Right atrium auricular region (tissue), 2 donors: ENCODE data around the gene ZBTB16. TPM values are rescaled to one million over a fixed set of nuclear protein-coding genes. Genes with fewer than 3 reads are reported as not detected.

Source experiments
- DNase-seq: peaks from one replicate; pipeline ENCODE4 v3.0.0-alpha.2; 2019; ENCODE audit warnings: low spot score
- H3K27ac ChIP-seq, 2 donors: fragments of 200-600 bp; sonication (generic); 1 replicate in 1 of 2; 2 replicates in 1 of 2; pipeline ENCODE4 v1.5.1; 2016 to 2019
- H3K27me3 ChIP-seq, 2 donors: fragments of 200-600 bp; sonication (generic); one replicate each; pipeline versions ENCODE4 v1.5.1 to v1.6.0; 2017 to 2019
- H3K36me3 ChIP-seq: fragments of 200-600 bp; sonication (generic); one replicate; pipeline ENCODE4 v1.5.1; 2016
- H3K4me1 ChIP-seq, 2 donors: fragments of 200-600 bp; sonication (generic); one replicate each; pipeline versions ENCODE4 v1.5.1 to v1.6.0; 2017 to 2019
- H3K4me3 ChIP-seq, 2 donors: fragments of 200-600 bp; sonication (generic); 1 replicate in 1 of 2; 2 replicates in 1 of 2; pipeline ENCODE4 v1.5.1; 2017 to 2019; ENCODE audit warnings: mild to moderate bottlenecking in 1 of 2, moderate library complexity in 1 of 2
- H3K9me3 ChIP-seq, 2 donors: fragments of 200-600 bp; sonication (generic); one replicate each; pipeline ENCODE4 v1.5.1; 2019
- total RNA-seq, 2 donors: library from RNA; depleted of rRNA; stranded (reverse); fragments of >200 nt; gene quantifications; one replicate each; pipeline ENCODE4 v1.1.0, GENCODE V29; 2016
- TF ChIP-seq, protein P1 (sequence below), 2 donors: fragments of 200-600 bp; sonication (generic); IDR thresholded peaks; one replicate each; pipeline ENCODE4 v1.5.1; 2019; ENCODE audit warnings: antibody characterized with exemption in 2 of 2

The ZBTB16 gene
- total RNA-seq, 2 donors from 2014 or later = 65.5 to 101 TPM

DNA sequence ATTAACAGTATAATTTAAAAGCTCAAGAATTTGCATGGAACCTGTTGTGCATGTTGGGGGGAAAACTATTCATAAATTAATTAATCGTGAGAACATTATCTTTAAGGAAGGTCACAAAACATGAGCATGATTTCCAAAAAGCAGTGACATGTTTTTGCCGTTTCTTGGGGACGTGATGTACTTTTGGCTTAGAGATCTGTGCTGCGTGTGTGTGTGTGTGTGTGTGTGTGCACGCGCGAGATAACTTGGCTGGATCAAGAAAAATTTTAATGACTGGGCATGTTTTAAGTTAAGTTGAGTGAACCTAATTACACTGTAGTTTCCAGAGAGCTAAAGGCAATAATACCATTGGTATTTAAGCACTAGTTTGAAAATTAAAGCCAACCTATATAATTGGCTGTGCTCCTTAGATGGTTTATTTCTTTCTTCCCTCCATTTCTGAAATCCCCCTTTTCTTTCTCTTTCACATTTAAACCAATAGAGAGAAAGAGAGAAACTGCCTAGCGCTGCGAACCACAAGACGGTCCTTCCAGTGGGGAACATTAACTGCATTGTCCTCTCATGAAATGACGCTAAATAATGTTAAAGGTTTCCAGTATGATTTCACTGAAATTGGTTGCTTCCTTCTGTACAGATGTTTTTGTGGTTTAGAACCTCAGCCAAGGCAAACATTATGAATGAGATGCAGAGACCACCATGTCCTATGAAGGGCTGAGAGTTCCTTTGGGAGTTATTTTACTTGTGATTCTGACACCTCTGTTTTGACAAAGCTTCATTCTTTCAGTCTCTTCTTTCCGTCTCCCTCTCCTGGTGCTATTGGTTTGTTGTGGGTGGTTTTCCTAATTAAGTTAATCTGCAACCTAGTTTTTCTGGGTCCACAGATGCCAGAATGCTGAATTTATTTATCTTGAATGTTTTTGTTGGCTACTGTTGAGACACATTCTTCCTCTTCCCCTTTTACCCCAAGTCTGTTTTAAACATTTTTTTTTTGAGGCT is 51.7 kb downstream of the ZBTB16 start:
- peak overlapping the region; percentile 82 to 88 for H3K27ac ChIP-seq
- peaks cover 0 to 100% of the 10 kb centered on the region in 2 donors for H3K4me1 ChIP-seq
- TF ChIP-seq, protein P1, sequence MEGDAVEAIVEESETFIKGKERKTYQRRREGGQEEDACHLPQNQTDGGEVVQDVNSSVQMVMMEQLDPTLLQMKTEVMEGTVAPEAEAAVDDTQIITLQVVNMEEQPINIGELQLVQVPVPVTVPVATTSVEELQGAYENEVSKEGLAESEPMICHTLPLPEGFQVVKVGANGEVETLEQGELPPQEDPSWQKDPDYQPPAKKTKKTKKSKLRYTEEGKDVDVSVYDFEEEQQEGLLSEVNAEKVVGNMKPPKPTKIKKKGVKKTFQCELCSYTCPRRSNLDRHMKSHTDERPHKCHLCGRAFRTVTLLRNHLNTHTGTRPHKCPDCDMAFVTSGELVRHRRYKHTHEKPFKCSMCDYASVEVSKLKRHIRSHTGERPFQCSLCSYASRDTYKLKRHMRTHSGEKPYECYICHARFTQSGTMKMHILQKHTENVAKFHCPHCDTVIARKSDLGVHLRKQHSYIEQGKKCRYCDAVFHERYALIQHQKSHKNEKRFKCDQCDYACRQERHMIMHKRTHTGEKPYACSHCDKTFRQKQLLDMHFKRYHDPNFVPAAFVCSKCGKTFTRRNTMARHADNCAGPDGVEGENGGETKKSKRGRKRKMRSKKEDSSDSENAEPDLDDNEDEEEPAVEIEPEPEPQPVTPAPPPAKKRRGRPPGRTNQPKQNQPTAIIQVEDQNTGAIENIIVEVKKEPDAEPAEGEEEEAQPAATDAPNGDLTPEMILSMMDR (IDR thresholded peaks at IDR 0.05) = no peak
- H3K9me3 ChIP-seq = no peaks in the 10 kb centered on the region
- peak; percentile 83 for DNase-seq
- H3K27me3 ChIP-seq = no peaks in the 10 kb centered on the region
- H3K36me3 ChIP-seq = peaks cover 10% of the 10 kb centered on the region
- no peak overlapping the region for H3K4me3 ChIP-seq

DNA sequence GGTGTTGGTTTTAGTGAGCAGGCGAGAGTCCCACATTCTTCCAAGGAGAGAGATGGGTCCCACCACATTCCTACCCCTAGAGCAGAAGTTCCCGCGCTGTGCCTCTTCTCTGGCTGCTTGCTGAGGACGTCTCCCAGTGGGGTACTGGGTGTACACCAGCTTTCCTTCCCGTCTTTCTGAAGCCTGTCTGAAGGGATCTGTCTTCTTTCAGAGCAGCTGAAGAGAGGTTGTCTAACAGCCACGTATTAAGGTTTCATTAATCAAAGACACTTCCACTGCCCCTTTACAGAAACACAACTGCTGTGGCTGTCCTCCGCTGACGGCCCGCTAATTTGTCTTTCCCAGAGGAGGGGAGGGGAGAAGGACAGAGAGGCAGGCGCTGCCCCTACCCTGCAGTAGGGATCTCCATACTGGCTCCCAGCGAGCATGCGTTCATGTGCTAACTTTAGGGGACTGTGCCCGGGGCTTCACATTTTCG is 56.0 kb downstream of the ZBTB16 start:
- H3K9me3 ChIP-seq = no peaks in the 10 kb centered on the region
- no peak overlapping the region for H3K4me3 ChIP-seq
- DNase-seq = no peak
- peak overlapping the region in 1 of 2 donors; percentile 61 for H3K27ac ChIP-seq
- TF ChIP-seq, protein P1 (IDR thresholded peaks at IDR 0.05) = no peak
- no peaks in the 10 kb centered on the region for H3K27me3 ChIP-seq
- peaks cover 12% of the 10 kb centered on the region for H3K36me3 ChIP-seq
- H3K4me1 ChIP-seq = peaks cover 0 to 97% of the 10 kb centered on the region in 2 donors

DNA sequence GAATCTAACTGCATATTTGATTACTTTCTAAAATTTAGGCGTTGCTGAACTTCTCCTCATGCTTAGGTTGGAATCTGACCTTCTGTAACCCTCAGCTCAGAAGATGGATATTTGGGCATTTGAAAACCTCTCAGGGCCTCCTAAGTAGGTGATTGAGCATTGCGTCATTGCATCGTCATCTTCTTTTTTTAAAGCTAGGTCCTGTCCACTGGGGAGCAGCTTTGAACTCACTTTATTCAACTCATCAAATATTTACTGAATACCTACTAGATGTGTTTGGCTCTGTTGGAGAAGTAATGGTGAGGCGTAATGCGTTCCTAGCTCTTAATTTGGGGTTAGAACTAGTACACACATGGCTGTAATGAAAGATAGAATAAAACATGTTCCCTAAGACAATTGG is 56.8 kb downstream of the ZBTB16 start:
- H3K36me3 ChIP-seq = peaks cover 13% of the 10 kb centered on the region
- no peaks in the 10 kb centered on the region for H3K27me3 ChIP-seq
- H3K9me3 ChIP-seq = no peaks in the 10 kb centered on the region
- DNase-seq = no peak
- peaks cover 0 to 97% of the 10 kb centered on the region in 2 donors for H3K4me1 ChIP-seq
- no peak overlapping the region for H3K27ac ChIP-seq
- H3K4me3 ChIP-seq = no peak overlapping the region
- TF ChIP-seq, protein P1 (IDR thresholded peaks at IDR 0.05) = no peak

DNA sequence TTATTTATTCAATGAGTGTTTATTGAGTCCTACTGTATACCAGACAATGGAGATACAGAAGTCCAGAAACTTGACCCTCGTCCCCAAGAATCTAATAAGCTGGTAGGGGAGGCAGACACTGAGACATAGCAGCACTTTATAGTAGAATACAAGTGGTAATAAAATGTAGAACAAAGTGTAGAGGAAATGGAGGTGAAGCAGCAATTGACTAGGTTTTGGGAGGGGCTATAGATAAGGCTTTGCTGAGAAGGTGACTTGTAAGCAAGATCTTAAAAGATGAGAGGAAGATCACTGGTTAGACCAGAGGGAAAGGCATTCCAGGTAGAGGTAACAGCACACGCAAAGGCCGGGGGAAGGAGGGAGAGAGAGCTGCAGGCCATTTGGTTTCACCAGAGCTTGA is 57.3 kb downstream of the ZBTB16 start:
- H3K4me3 ChIP-seq = no peak overlapping the region
- H3K9me3 ChIP-seq = no peaks in the 10 kb centered on the region
- H3K27me3 ChIP-seq = no peaks in the 10 kb centered on the region
- DNase-seq = no peak
- peaks cover 17% of the 10 kb centered on the region for H3K36me3 ChIP-seq
- H3K27ac ChIP-seq = no peak overlapping the region
- H3K4me1 ChIP-seq = peaks cover 0 to 97% of the 10 kb centered on the region in 2 donors
- TF ChIP-seq, protein P1 (IDR thresholded peaks at IDR 0.05) = no peak

DNA sequence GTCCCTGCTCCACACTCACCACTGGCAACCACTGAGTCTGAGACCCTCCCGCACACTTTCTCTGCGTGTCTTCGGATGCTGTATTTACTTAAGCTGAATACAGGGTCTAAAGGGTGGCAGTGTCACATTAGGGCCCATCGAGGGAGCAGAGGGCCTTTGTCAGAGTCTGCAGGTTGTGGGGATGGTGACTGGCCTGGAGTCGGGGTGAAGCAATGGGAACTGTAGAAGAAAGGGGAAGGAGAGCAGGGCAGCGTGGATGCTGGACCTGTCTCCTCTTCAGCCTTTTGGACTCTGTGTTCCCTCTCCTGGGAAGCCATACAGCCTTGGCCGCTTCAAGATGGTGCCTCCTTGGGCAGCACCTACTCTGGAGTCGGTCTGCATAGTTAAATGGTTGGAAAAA is 61.1 kb downstream of the ZBTB16 start:
- TF ChIP-seq, protein P1 (IDR thresholded peaks at IDR 0.05) = no peak
- Histone ChIP-seq H3K27me3 (no peaks in the 10 kb centered on the region), H3K36me3 (peaks cover 25% of the 10 kb centered on the region), H3K27ac (peak overlapping the region; percentile 11 to 57), H3K4me1 (peaks cover 0 to 97% of the 10 kb centered on the region in 2 donors), H3K9me3 (no peaks in the 10 kb centered on the region), H3K4me3 (no peak overlapping the region)
- no peak for DNase-seq
